Coronary artery (tissue), 2 donors: ENCODE measurements around the gene PIK3R2.

ENCODE experiments used
- DNase-seq: peaks from one replicate; pipeline ENCODE4 v3.0.0-alpha.2; 2017; ENCODE audit warnings: low spot score
- H3K27ac ChIP-seq, 2 donors: fragments of 200-600 bp; sonication (generic); one replicate each; pipeline ENCODE4 v1.5.1; 2016 to 2019
- H3K4me3 ChIP-seq: fragments of 200-600 bp; sonication (generic); 2 replicates; pipeline ENCODE4 v1.5.1; 2016; ENCODE audit warnings: mild to moderate bottlenecking, moderate library complexity
- CTCF ChIP-seq: fragments of 200-600 bp; sonication (generic); IDR thresholded peaks from one replicate; pipeline ENCODE4 v1.5.1; 2019; ENCODE audit warnings: antibody characterized with exemption

Gene PIK3R2

DNA sequence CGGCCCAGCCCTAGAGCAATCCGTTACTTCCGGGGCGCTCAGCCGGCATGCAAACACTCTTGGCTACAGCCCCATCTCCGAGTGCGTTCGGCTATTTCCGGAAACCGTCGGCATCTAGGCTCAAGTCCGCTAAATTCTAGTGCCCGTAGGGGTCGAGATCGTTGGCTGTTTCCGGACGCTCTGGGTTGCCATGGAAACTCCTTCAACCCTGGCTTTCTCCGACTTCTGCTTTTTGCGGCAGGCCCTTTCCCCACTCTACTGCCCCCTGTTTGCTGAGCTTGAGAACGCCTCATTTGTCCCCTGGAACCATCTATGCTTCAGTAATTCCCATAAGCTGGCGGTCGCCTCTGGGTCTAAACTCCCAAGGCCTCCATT, 534 bp upstream of the PIK3R2 start:
- H3K4me3 ChIP-seq, result peak overlapping the region; percentile 80
- peak; percentile 98 for DNase-seq
- no peak for TF ChIP-seq CTCF
- peak overlapping the region; percentile 77 to 93 for H3K27ac ChIP-seq

- no peak for DNase-seq
- TF ChIP-seq CTCF, result no peak
- H3K4me3 ChIP-seq, result peak overlapping the region; percentile 80
- H3K27ac ChIP-seq, result peak overlapping the region; percentile 77 to 93
These were observed 682 bp downstream of the PIK3R2 start for GRCh38 chr19:18153556-18154134.

DNA sequence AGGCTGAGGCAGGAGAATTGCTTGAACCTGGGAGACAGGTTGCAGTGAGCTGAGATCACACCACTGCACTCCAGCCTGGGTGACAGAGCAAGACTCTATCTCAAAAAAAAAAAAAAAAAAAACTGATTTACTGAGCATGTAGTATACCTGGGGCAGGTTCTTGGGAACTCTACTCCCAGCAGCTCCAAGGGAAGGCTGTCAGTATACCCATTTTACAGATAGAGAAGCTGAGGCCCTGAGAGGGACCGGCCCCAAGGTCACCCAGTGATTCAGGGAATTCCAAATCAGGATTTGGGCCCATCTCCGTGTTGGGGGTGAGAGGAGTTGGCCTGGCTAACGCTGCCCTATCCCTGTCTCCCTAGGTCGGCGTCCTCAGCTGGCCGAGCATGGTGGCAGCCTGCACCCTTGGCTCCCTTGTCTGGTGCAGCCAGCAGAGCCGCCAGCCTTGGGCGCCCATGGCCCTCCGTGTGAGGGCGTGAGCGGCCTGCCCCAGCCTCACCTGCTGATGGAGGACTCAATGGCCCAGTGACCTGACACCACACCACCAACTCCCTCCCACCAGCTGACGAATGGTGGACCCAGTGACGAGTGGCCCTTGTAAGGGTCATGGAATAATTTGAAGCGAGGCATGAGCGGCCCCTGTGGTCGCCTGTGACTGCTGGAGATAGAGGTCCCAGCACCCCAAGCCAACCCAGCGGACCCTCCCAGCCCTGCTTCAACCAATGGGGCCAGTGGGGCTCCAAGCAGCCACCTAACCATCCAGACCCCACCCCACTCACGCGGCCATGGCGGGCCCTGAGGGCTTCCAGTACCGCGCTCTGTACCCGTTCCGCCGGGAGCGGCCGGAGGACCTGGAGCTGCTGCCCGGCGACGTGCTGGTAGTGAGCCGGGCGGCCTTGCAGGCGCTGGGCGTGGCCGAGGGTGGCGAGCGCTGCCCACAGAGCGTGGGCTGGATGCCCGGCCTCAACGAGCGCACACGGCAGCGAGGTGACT, 2.4 kb downstream of the PIK3R2 start:
- no peak overlapping the region for H3K27ac ChIP-seq
- no peak for DNase-seq
- H3K4me3 ChIP-seq, result no peak overlapping the region
- no peak for TF ChIP-seq CTCF

GRCh38 chr19:18156268-18156667, 3.3 kb downstream of the PIK3R2 start:
- no peak for DNase-seq
- no peak overlapping the region for H3K4me3 ChIP-seq
- no peak for TF ChIP-seq CTCF
- peak overlapping the region; percentile 40 to 78 for H3K27ac ChIP-seq

GRCh38 chr19:18156841-18157464, 4.0 kb downstream of the PIK3R2 start:
- no peak for DNase-seq
- peak overlapping the region; percentile 40 to 78 for H3K27ac ChIP-seq
- peak overlapping the region; percentile 32 for H3K4me3 ChIP-seq
- TF ChIP-seq CTCF, result no peak

DNA sequence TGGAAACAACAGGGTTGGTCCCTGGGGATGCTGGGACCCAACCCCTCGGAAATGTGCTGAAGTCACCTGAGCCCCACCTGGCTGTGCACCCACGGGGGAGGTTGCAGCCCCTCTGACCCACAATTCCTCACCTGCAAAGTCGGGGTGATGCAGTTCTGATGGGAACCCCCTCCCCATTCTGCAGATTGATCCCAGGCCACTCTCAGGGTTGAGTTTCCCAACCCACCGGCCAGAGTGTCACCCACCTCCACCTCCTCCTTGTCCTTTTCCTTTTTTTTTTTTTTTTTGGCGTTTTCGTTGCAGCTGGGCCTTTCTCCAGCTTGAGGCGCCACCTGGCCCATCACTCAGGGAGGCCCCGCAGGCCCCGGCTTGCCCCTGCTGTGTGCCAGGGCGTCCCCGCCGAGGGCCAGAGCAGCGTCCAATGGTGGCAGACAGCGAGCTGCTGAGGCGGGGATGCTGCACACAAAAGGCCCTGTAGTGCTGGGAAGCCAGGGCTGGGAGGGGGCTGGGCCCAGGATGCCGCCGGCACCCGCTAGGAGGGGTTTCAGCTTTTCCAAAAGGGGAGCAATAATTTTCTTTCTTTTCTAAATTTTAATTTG, 4.6 kb downstream of the PIK3R2 start:
- Histone ChIP-seq H3K27ac (peak overlapping the region; percentile 40 to 78), H3K4me3 (no peak overlapping the region)
- TF ChIP-seq CTCF, result no peak
- no peak for DNase-seq
